A673 (cell line): ENCODE measurements around the gene NR2E1. TPM values are rescaled to one million over a fixed set of nuclear protein-coding genes. Genes with fewer than 3 reads are reported as not detected.

Experiments
- BruUV-seq: library from RNA; stranded (reverse); fragments of 400-500 nt; replicated peaks from 2 replicates; lab custom pipeline; 2021; lab: Mats Ljungman, UMichigan
- CTCF ChIA-PET: fragments of 300-600 bp; sonication (Branson Sonifier 250); formaldehyde crosslinking; loops from one replicate; lab custom pipeline; 2022; ENCODE audit warnings: antibody characterized with exemption; lab: Charles Lee
- POLR2A ChIA-PET: fragments of 300-600 bp; sonication (Branson Sonifier 250); formaldehyde crosslinking; loops from one replicate; lab custom pipeline; 2022; ENCODE audit warnings: antibody characterized with exemption; ENCODE audit not compliant: low non-redundant PET; lab: Charles Lee
- DNase-seq: peaks from one replicate; pipeline ENCODE4 v3.0.0-alpha.2; 2015; ENCODE audit warnings: low spot score
- H3K27ac ChIP-seq: fragments of 200-600 bp; sonication (generic); 2 replicates; pipeline ENCODE4 v1.5.1; 2016; ENCODE audit warnings: mixed run types, low read depth, mild to moderate bottlenecking, mixed read lengths, antibody characterized with exemption, low read length; ENCODE audit not compliant: poor library complexity, severe bottlenecking
- H3K27me3 ChIP-seq: fragments of 200-600 bp; sonication (generic); replicated peaks from 2 replicates; pipeline ENCODE4 v1.6.1; 2017; ENCODE audit warnings: mixed run types, low read depth, mild to moderate bottlenecking, mixed read lengths, antibody characterized with exemption, low read length; ENCODE audit not compliant: insufficient read depth, poor library complexity
- H3K36me3 ChIP-seq: fragments of 200-600 bp; sonication (generic); 2 replicates; pipeline ENCODE4 v1.6.1; 2016; ENCODE audit warnings: mixed run types, mild to moderate bottlenecking, mixed read lengths, antibody characterized with exemption, low read length; ENCODE audit not compliant: insufficient read depth, poor library complexity, severe bottlenecking
- H3K4me1 ChIP-seq: fragments of 200-600 bp; sonication (generic); 2 replicates; pipeline ENCODE4 v1.6.1; 2017; ENCODE audit warnings: mixed run types, mild to moderate bottlenecking, mixed read lengths, antibody characterized with exemption, low read length; ENCODE audit not compliant: insufficient read depth, poor library complexity, severe bottlenecking
- H3K4me3 ChIP-seq: fragments of 200-600 bp; sonication (generic); 2 replicates; pipeline ENCODE4 v1.5.1; 2016; ENCODE audit warnings: low read depth, mixed run types, mild to moderate bottlenecking, mixed read lengths, low read length; ENCODE audit not compliant: poor library complexity, severe bottlenecking
- H3K9me3 ChIP-seq: fragments of 200-600 bp; sonication (generic); 2 replicates; pipeline ENCODE4 v1.6.1; 2016; ENCODE audit warnings: mixed run types, low read depth, mild to moderate bottlenecking, mixed read lengths, antibody characterized with exemption, low read length; ENCODE audit not compliant: poor library complexity, severe bottlenecking
- CTCF ChIP-seq: fragments of 300-800, 200-600 bp; sonication (generic); conservative IDR thresholded peaks from 2 replicates; pipeline ENCODE4 v1.5.1; 2017; ENCODE audit warnings: low read depth, mild to moderate bottlenecking, antibody characterized with exemption, low read length, moderate library complexity, mixed read lengths
- EZH2 ChIP-seq: fragments of 200-600 bp; sonication (generic); IDR thresholded peaks from 2 replicates; pipeline ENCODE4 v1.6.1; 2017; ENCODE audit warnings: borderline replicate concordance, low read depth, mild to moderate bottlenecking, mixed read lengths, antibody characterized with exemption, low read length; ENCODE audit not compliant: poor library complexity, severe bottlenecking
- intact Hi-C: fragments of 100-400 bp; cut with micrococcal nuclease; formaldehyde crosslinking; loops from one replicate; pipeline ENCODE4 v1.10.0; 2022; ENCODE audit not compliant: unreplicated experiment
- total RNA-seq: library from RNA; stranded (reverse); gene quantifications from 2 replicates; pipeline ENCODE4 v1.2.3, GENCODE V29; 2021

The NR2E1 gene
- total RNA-seq, 1 experiment from 2014 or later, result not detected

- TF ChIP-seq EZH2, result peak; percentile 71
- TF ChIP-seq CTCF, result no peak
- no peaks in the 10 kb centered on the region for H3K9me3 ChIP-seq
- H3K36me3 ChIP-seq, result no peaks in the 10 kb centered on the region
- peaks cover 100% of the 10 kb centered on the region for H3K27me3 ChIP-seq
- no TSS peak for BruUV-seq
- ChIA-PET CTCF (no interaction called here), POLR2A (no interaction called here)
- intact Hi-C loops, result no loop called here
- no peak overlapping the region for H3K4me3 ChIP-seq
- no peak for DNase-seq
- peaks cover 19% of the 10 kb centered on the region for H3K4me1 ChIP-seq
- H3K27ac ChIP-seq, result no peak overlapping the region
Observed at GRCh38 chr6:108169464-108170331, 3.9 kb downstream of the NR2E1 start.

GRCh38 chr6:108170332-108171290 is 4.8 kb downstream of the NR2E1 start:
- H3K36me3 ChIP-seq, result no peaks in the 10 kb centered on the region
- ChIA-PET CTCF (no interaction called here), POLR2A (no interaction called here)
- no peak overlapping the region for H3K27ac ChIP-seq
- peaks cover 10% of the 10 kb centered on the region for H3K4me1 ChIP-seq
- TF ChIP-seq CTCF (no peak), EZH2 (no peak)
- no TSS peak for BruUV-seq
- H3K27me3 ChIP-seq, result peaks cover 100% of the 10 kb centered on the region
- no peaks in the 10 kb centered on the region for H3K9me3 ChIP-seq
- no peak overlapping the region for H3K4me3 ChIP-seq
- intact Hi-C loops, result no loop called here
- DNase-seq, result no peak

GRCh38 chr6:108171291-108171917 is 5.6 kb downstream of the NR2E1 start:
- ChIA-PET POLR2A (no interaction called here), CTCF (no interaction called here)
- no peak overlapping the region for H3K4me3 ChIP-seq
- H3K36me3 ChIP-seq, result no peaks in the 10 kb centered on the region
- intact Hi-C loops, result no loop called here
- BruUV-seq, result no TSS peak
- H3K4me1 ChIP-seq, result peaks cover 4% of the 10 kb centered on the region
- H3K27me3 ChIP-seq, result peaks cover 100% of the 10 kb centered on the region
- no peak overlapping the region for H3K27ac ChIP-seq
- DNase-seq, result no peak
- no peaks in the 10 kb centered on the region for H3K9me3 ChIP-seq
- TF ChIP-seq EZH2 (no peak), CTCF (no peak)
